Smooth muscle cell (in vitro differentiated cells): Measurements from ENCODE around the gene ZFHX2. TPM values are rescaled to one million over a fixed set of nuclear protein-coding genes. Genes with fewer than 3 reads are reported as not detected.
A peak's percentile ranks its signal among the peaks of the same experiment; 100 is the strongest.

Experiments
- DNase-seq: peaks from one replicate; lab custom pipeline; 2025; ENCODE audit not compliant: unreplicated experiment; lab: John Stamatoyannopoulos, UW
- H2AFZ ChIP-seq: fragments of 200-600 bp; sonication (generic); 2 replicates; pipeline ENCODE4 v1.6.0; 2016; ENCODE audit warnings: antibody characterized with exemption, low read depth, mild to moderate bottlenecking
- H3F3A ChIP-seq: fragments of 200-600 bp; sonication (generic); 2 replicates; pipeline ENCODE4 v1.6.0; 2017; ENCODE audit warnings: antibody characterized with exemption, low read depth
- H3K27ac ChIP-seq: fragments of 200-600 bp; sonication (generic); 2 replicates; pipeline ENCODE4 v1.5.1; 2016; ENCODE audit warnings: low read depth, mild to moderate bottlenecking
- H3K27me3 ChIP-seq: fragments of 200-600 bp; sonication (generic); 2 replicates; pipeline ENCODE4 v1.6.1; 2016; ENCODE audit warnings: low read depth, mild to moderate bottlenecking
- H3K36me3 ChIP-seq: fragments of 200-600 bp; sonication (generic); 2 replicates; pipeline ENCODE4 v1.5.1; 2016; ENCODE audit warnings: low read depth
- H3K4me1 ChIP-seq: fragments of 200-600 bp; sonication (generic); 2 replicates; pipeline ENCODE4 v1.5.1; 2016; ENCODE audit warnings: low read depth
- H3K4me2 ChIP-seq: fragments of 200-600 bp; sonication (generic); 2 replicates; pipeline ENCODE4 v1.6.0; 2016; ENCODE audit warnings: mild to moderate bottlenecking
- H3K4me3 ChIP-seq: fragments of 200-600 bp; sonication (generic); 2 replicates; pipeline ENCODE4 v1.5.1; 2016; ENCODE audit warnings: mild to moderate bottlenecking
- H3K79me2 ChIP-seq: fragments of 200-600 bp; sonication (generic); 2 replicates; pipeline ENCODE4 v1.6.0; 2016; ENCODE audit warnings: low read depth, mild to moderate bottlenecking
- H3K9ac ChIP-seq: fragments of 200-600 bp; sonication (generic); 2 replicates; pipeline ENCODE4 v1.6.0; 2016; ENCODE audit warnings: low read depth
- H3K9me3 ChIP-seq: fragments of 200-600 bp; sonication (generic); replicated peaks from 2 replicates; pipeline ENCODE4 v1.5.1; 2016; ENCODE audit warnings: low read depth
- H4K20me1 ChIP-seq: fragments of 200-600 bp; sonication (generic); 2 replicates; pipeline ENCODE4 v1.6.0; 2016; ENCODE audit warnings: low read depth
- CTCF ChIP-seq: fragments of 200-600 bp; sonication (generic); IDR thresholded peaks from 2 replicates; pipeline ENCODE4 v1.5.1; 2017; ENCODE audit warnings: borderline replicate concordance, mild to moderate bottlenecking, antibody characterized with exemption; ENCODE audit not compliant: insufficient read depth, poor library complexity, severe bottlenecking
- WGBS: methylation state at CpG from one replicate; pipeline ENCODE4 v1.1.7; 2016; ENCODE audit warnings: low lambda C conversion rate; 5-methylcytosine and 5-hydroxymethylcytosine counted together
- polyA plus RNA-seq: library from polyadenylated mRNA; unstranded; fragments of >200 nt; fragmentation: Nextera tagmentation; extraction: Ambion mirVana; gene quantifications from 2 replicates; pipeline ENCODE4 v1.2.1, GENCODE V29; 2016
- total RNA-seq: library from RNA; depleted of rRNA; stranded (reverse); fragments of >200 nt; gene quantifications from 2 replicates; pipeline ENCODE4 v1.2.3, GENCODE V29; 2014

Gene ZFHX2
- total and polyA plus RNA-seq, 2 experiments from 2014 or later, result 0.27 to 1.4 TPM

- WGBS, result 85% methylated on average over 5 of the region's 5 CpGs
- Histone ChIP-seq H3K9ac (no peak overlapping the region), H3K27me3 (no peaks in the 10 kb centered on the region), H3F3A (peaks cover 18% of the 10 kb centered on the region), H4K20me1 (no peaks in the 10 kb centered on the region), H3K36me3 (no peaks in the 10 kb centered on the region), H2AFZ (no peak overlapping the region), H3K4me3 (no peak overlapping the region), H3K4me1 (peaks cover 24% of the 10 kb centered on the region), H3K27ac (no peak overlapping the region), H3K79me2 (no peaks in the 10 kb centered on the region), H3K9me3 (no peaks in the 10 kb centered on the region), H3K4me2 (no peak overlapping the region)
- DNase-seq, result no peak
- no peak for TF ChIP-seq CTCF
Observed at GRCh38 chr14:23542261-23542660, 9.3 kb downstream of the ZFHX2 start.

- Histone ChIP-seq H3K4me3 (no peak overlapping the region), H3K9me3 (no peaks in the 10 kb centered on the region), H3K4me2 (no peak overlapping the region), H3K79me2 (no peaks in the 10 kb centered on the region), H3F3A (peaks cover 18% of the 10 kb centered on the region), H3K4me1 (peaks cover 27% of the 10 kb centered on the region), H3K9ac (no peak overlapping the region), H4K20me1 (no peaks in the 10 kb centered on the region), H3K27me3 (no peaks in the 10 kb centered on the region), H3K36me3 (no peaks in the 10 kb centered on the region), H3K27ac (no peak overlapping the region), H2AFZ (no peak overlapping the region)
- TF ChIP-seq CTCF, result no peak
- DNase-seq, result no peak
- 93% methylated on average over 4 of the region's 4 CpGs for WGBS
Observed at GRCh38 chr14:23540141-23540469, 11.5 kb downstream of the ZFHX2 start.

GRCh38 chr14:23539248-23540140 lies 12.1 kb downstream of the ZFHX2 start:
- Histone ChIP-seq H3K79me2 (no peaks in the 10 kb centered on the region), H3F3A (peaks cover 18% of the 10 kb centered on the region), H3K4me2 (peak overlapping the region; percentile 72), H3K27me3 (no peaks in the 10 kb centered on the region), H3K9ac (no peak overlapping the region), H4K20me1 (no peaks in the 10 kb centered on the region), H3K36me3 (no peaks in the 10 kb centered on the region), H3K4me1 (peaks cover 23% of the 10 kb centered on the region), H2AFZ (peak overlapping the region; percentile 49), H3K9me3 (no peaks in the 10 kb centered on the region), H3K4me3 (no peak overlapping the region), H3K27ac (no peak overlapping the region)
- WGBS, result 33% methylated on average over 10 of the region's 10 CpGs
- DNase-seq, result no peak
- peak; percentile 73 for TF ChIP-seq CTCF

- H3K9ac ChIP-seq, result no peak overlapping the region
- WGBS, result 29% methylated on average over 4 of the region's 7 CpGs
- no peak for DNase-seq
- H3K27me3 ChIP-seq, result no peaks in the 10 kb centered on the region
- peak overlapping the region; percentile 72 for H3K4me2 ChIP-seq
- no peaks in the 10 kb centered on the region for H4K20me1 ChIP-seq
- no peak overlapping the region for H3K4me3 ChIP-seq
- H3K4me1 ChIP-seq, result peaks cover 23% of the 10 kb centered on the region
- peak overlapping the region; percentile 81 for H2AFZ ChIP-seq
- no peak for TF ChIP-seq CTCF
- H3K9me3 ChIP-seq, result no peaks in the 10 kb centered on the region
- H3K36me3 ChIP-seq, result no peaks in the 10 kb centered on the region
- H3K79me2 ChIP-seq, result no peaks in the 10 kb centered on the region
- peak overlapping the region; percentile 34 for H3K27ac ChIP-seq
- H3F3A ChIP-seq, result peaks cover 18% of the 10 kb centered on the region
Observed at GRCh38 chr14:23538785-23539184, 12.8 kb downstream of the ZFHX2 start.
